ENCODE results near the gene DLG5.

- TF ChIP-seq CTCF (IDR thresholded peaks at IDR 0.05): no peak
- TF ChIP-seq POLR2A (IDR thresholded peaks at IDR 0.05): no peak
These were observed 65.2 kb downstream of the DLG5 start for GRCh38 chr10:77861366-77861765.

Data from thyroid gland (tissue), 4 donors.